Amniotic epithelial cell (primary cell): ENCODE data around the gene ADPRM.
A peak's percentile ranks its signal among the peaks of the same experiment; 100 is the strongest.
"Not testable (repeated sequence)": the region's sequence is repeated elsewhere in the genome, so short reads cannot be mapped to it uniquely, and the experiment has no call there.

Experiments used
- DNase-seq: peaks from one replicate; pipeline ENCODE4 v3.0.0-alpha.2; 2010; ENCODE audit warnings: low read depth

ADPRM gene

GRCh38 chr17:10697092-10698081 is at the start of gene ADPRM, which contains the start of gene SCO1:
Gene ADPRM (plus strand): TSS chr17:10697594. CDS start chr17:10704927, 7,333 bp downstream.
Gene SCO1 (minus strand): TSS chr17:10697533. CDS start chr17:10697507, 26 bp downstream.
- peak; percentile 93 for DNase-seq

- DNase-seq: no peak
Observed at GRCh38 chr17:10648381-10648780, 49.0 kb upstream of the ADPRM start.

GRCh38 chr17:10648956-10649355 is 48.4 kb upstream of the ADPRM start:
- DNase-seq: peak; percentile 47

- no peak for DNase-seq
Observed at GRCh38 chr17:10649602-10650001, 47.8 kb upstream of the ADPRM start.

GRCh38 chr17:10651927-10652326 is 45.5 kb upstream of the ADPRM start:
- no peak for DNase-seq

GRCh38 chr17:10652984-10653659 is 44.3 kb upstream of the ADPRM start:
- no peak for DNase-seq

- DNase-seq: no peak
Observed at GRCh38 chr17:10653987-10654386, 43.4 kb upstream of the ADPRM start.

- DNase-seq: no peak
Observed at GRCh38 chr17:10657148-10657547, 40.2 kb upstream of the ADPRM start, which contains the start of gene MYH3. Gene MYH3 (minus strand): TSS chr17:10657309. CDS start chr17:10655064, 2,245 bp downstream.

GRCh38 chr17:10657879-10658278 is 39.5 kb upstream of the ADPRM start:
- no peak for DNase-seq

GRCh38 chr17:10661437-10661836 is 36.0 kb upstream of the ADPRM start:
- DNase-seq: no peak

- DNase-seq: no peak
Observed at GRCh38 chr17:10663231-10663630, 34.2 kb upstream of the ADPRM start.

GRCh38 chr17:10664571-10664970 is 32.8 kb upstream of the ADPRM start:
- DNase-seq: no peak

- no peak for DNase-seq
Observed at GRCh38 chr17:10666906-10667305, 30.5 kb upstream of the ADPRM start.

- peak; percentile 75 for DNase-seq
Observed at GRCh38 chr17:10668775-10669174, 28.6 kb upstream of the ADPRM start.

- peak; percentile 76 for DNase-seq
Observed at GRCh38 chr17:10673312-10673711, 24.1 kb upstream of the ADPRM start.

GRCh38 chr17:10674704-10675103 is 22.7 kb upstream of the ADPRM start:
- DNase-seq: no peak

- DNase-seq: peak; percentile 33
Observed at GRCh38 chr17:10681866-10682446, 15.4 kb upstream of the ADPRM start.

GRCh38 chr17:10683853-10684252 is 13.5 kb upstream of the ADPRM start:
- DNase-seq: peak; percentile 47

- no peak for DNase-seq
Observed at GRCh38 chr17:10687499-10687898, 9.9 kb upstream of the ADPRM start.

- not testable (repeated sequence) for DNase-seq
Observed at GRCh38 chr17:10695875-10696407, 1.5 kb upstream of the ADPRM start.

GRCh38 chr17:10698096-10698818 is 863 bp downstream of the ADPRM start:
- peak; percentile 22 for DNase-seq
